Measurements from ENCODE around the gene C16orf54. TPM values are rescaled to one million over a fixed set of nuclear protein-coding genes. Genes with fewer than 3 reads are reported as not detected.

Gene C16orf54
- total and polyA plus RNA-seq, 10 of the 15 experiments (the other 5 are each of a cell fraction or from before 2014, with no cell fraction given), result 2.1 to 13.3 (median 5.4) TPM

- ATAC-seq, result peak; percentile 44
- no peak overlapping the region for H3K4me2 ChIP-seq (ENCODE audit: control insufficient read depth, insufficient read depth)
- H4K20me1 ChIP-seq (ENCODE audit: control insufficient read depth, insufficient read depth), result no peaks in the 10 kb centered on the region
- H3K9ac ChIP-seq (ENCODE audit: control insufficient read depth, insufficient read depth, low read length), result no peak overlapping the region
- ChIA-PET POLR2A (interaction anchor here (0.6 to 0.7 kb wide), 4 partner anchors 122 to 342 kb away, joined by 3 to 8 read pairs (median 6); partner anchors contain the start of gene MVP), CTCF (interaction anchor here (1.2 to 1.9 kb wide), 2 partner anchors 9 to 11 kb away, joined by 3 to 6 read pairs; no protein-coding TSS in a partner anchor), RAD21 (ENCODE audit: unreplicated experiment) (interaction anchor here (0.5 to 1.0 kb wide), 5 partner anchors 18 to 316 kb away, joined by 3 to 4 read pairs (median 3); partner anchors contain the start of genes DOC2A and PAGR1), SMC1A (ENCODE audit: uncharacterized antibody, unreplicated experiment) (no interaction called here)
- H2AFZ ChIP-seq (ENCODE audit: control insufficient read depth, low read depth, low read length), result no peak overlapping the region
- peaks cover 6% of the 10 kb centered on the region for H3K79me2 ChIP-seq (ENCODE audit: control insufficient read depth, insufficient read depth, low read length)
- DNase-seq (ENCODE audit: low read depth, low spot score), result no peak
- 63% methylated on average over 28 of the region's 41 CpGs for WGBS (ENCODE audit: insufficient coverage, insufficient replicate concordance, low lambda C conversion rate, missing lambda C conversion rate)
- peaks cover 1% of the 10 kb centered on the region; the same call in 2 of the 3 replicates for H3K9me3 ChIP-seq (replicated peaks; ENCODE audit: control insufficient read depth, insufficient read depth, low read length)
- H3K4me3 ChIP-seq, result no peak overlapping the region
- intact Hi-C loops (cut with micrococcal nuclease; ENCODE audit: unreplicated experiment) (no loop called here), in situ Hi-C loops (cut with MboI) (loop anchor here (5.0 kb wide), 1 partner anchor 333 kb away; no protein-coding TSS in a partner anchor)
- no peak for FAIRE-seq
- peaks cover 7% of the 10 kb centered on the region for H3K4me1 ChIP-seq (ENCODE audit: control insufficient read depth, insufficient read depth, low read length)
- no peak overlapping the region for H3K27ac ChIP-seq (ENCODE audit: control insufficient read depth, insufficient read depth)
- H3K36me3 ChIP-seq (ENCODE audit: control insufficient read depth in 2 of 2, insufficient read depth in 2 of 2, low read length in 1 of 2), result no peaks in the 10 kb centered on the region; a peak in 1 of 4 replicates
- BruUV-seq (replicated peaks), result no TSS peak
- no peaks in the 10 kb centered on the region for H3K27me3 ChIP-seq (replicated peaks in 1 of 2; ENCODE audit: control insufficient read depth in 2 of 2, insufficient read depth in 2 of 2, low read length in 1 of 2)
- TF ChIP-seq RUNX3 (IDR thresholded peaks at IDR 0.05; ENCODE audit: low read length) (peak; percentile 33; the same call in 1 of the 2 replicates), MEF2B (IDR thresholded peaks at IDR 0.05; ENCODE audit: partially characterized antibody, poor library complexity, severe bottlenecking) (peak; percentile 52), GABPA (IDR thresholded peaks at IDR 0.05; ENCODE audit: low read depth) (no peak), E2F8 (IDR thresholded peaks at IDR 0.05; ENCODE audit: low read depth, partially characterized antibody) (no peak), EGR1 (IDR thresholded peaks at IDR 0.05; ENCODE audit: borderline replicate concordance in 1 of 2, low read depth in 2 of 2, low read length in 2 of 2) (peak in 1 of 2 experiments; percentile 46; a peak in 1 of 3 replicates), CHD1 (IDR thresholded peaks at IDR 0.05; ENCODE audit: low read depth, low read length) (no peak), CBX3 (IDR thresholded peaks at IDR 0.05; ENCODE audit: borderline replicate concordance, low read depth) (no peak), ZNF207 (IDR thresholded peaks at IDR 0.05; ENCODE audit: borderline replicate concordance) (no peak), NBN (IDR thresholded peaks at IDR 0.05) (no peak), BRCA1 (IDR thresholded peaks at IDR 0.05; ENCODE audit: low read depth, low read length) (no peak), NFYA (IDR thresholded peaks at IDR 0.05; ENCODE audit: borderline replicate concordance, low read depth, low read length) (no peak), NR2F1 (conservative IDR thresholded peaks at IDR 0.05) (no peak), FOXM1 (IDR thresholded peaks at IDR 0.05; ENCODE audit: low read depth, low read length) (no peak), ZNF384 (IDR thresholded peaks at IDR 0.05; ENCODE audit: borderline replicate concordance, low read depth, low read length) (no peak)
- TF ChIP-seq, protein P1, sequence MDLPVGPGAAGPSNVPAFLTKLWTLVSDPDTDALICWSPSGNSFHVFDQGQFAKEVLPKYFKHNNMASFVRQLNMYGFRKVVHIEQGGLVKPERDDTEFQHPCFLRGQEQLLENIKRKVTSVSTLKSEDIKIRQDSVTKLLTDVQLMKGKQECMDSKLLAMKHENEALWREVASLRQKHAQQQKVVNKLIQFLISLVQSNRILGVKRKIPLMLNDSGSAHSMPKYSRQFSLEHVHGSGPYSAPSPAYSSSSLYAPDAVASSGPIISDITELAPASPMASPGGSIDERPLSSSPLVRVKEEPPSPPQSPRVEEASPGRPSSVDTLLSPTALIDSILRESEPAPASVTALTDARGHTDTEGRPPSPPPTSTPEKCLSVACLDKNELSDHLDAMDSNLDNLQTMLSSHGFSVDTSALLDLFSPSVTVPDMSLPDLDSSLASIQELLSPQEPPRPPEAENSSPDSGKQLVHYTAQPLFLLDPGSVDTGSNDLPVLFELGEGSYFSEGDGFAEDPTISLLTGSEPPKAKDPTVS (IDR thresholded peaks at IDR 0.05; ENCODE audit: low read depth, low read length), result no peak
Observed at GRCh38 chr16:29694384-29695195, 51.2 kb downstream of the C16orf54 start.

Data from GM12878 (cell line).